Measurements from ENCODE around the gene MSRB3. TPM values are rescaled to one million over a fixed set of nuclear protein-coding genes. Genes with fewer than 3 reads are reported as not detected.

Gene MSRB3
- total and polyA plus RNA-seq, 7 donors: 6.2 to 232 (median 159) TPM

DNA sequence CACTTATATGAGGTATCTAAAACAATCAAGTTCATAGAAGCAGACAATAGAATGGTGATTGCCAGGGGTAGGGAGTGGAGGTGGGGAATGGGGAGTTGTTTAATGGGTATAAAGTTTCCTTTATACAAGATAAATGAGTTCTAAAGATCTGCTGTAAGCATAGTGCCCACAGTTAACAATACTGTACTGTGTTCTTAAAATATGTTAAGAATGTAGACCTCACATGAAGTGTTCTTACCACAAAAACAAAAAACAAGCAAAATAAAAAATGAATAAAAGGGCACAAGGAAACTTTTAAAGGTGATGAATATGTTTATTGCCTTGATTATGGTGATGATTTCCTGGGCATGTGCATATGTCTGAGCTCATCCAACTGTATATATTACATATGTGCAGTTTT lies 211.8 kb downstream of the MSRB3 start:
- Histone ChIP-seq H3K4me3 (no peak overlapping the region), H3K36me3 (no peaks in the 10 kb centered on the region), H3K4me1 (no peaks in the 10 kb centered on the region), H3K27ac (no peak overlapping the region), H3K27me3 (no peaks in the 10 kb centered on the region), H3K9me3 (no peaks in the 10 kb centered on the region)
- intact Hi-C loops (cut with DNase I): no loop called here
- TF ChIP-seq EP300 (IDR thresholded peaks at IDR 0.05) (no peak), POLR2A (IDR thresholded peaks at IDR 0.05) (no peak), CTCF (IDR thresholded peaks at IDR 0.05) (no peak), POLR2AphosphoS5 (IDR thresholded peaks at IDR 0.05) (no peak)
- no peak for DNase-seq

DNA sequence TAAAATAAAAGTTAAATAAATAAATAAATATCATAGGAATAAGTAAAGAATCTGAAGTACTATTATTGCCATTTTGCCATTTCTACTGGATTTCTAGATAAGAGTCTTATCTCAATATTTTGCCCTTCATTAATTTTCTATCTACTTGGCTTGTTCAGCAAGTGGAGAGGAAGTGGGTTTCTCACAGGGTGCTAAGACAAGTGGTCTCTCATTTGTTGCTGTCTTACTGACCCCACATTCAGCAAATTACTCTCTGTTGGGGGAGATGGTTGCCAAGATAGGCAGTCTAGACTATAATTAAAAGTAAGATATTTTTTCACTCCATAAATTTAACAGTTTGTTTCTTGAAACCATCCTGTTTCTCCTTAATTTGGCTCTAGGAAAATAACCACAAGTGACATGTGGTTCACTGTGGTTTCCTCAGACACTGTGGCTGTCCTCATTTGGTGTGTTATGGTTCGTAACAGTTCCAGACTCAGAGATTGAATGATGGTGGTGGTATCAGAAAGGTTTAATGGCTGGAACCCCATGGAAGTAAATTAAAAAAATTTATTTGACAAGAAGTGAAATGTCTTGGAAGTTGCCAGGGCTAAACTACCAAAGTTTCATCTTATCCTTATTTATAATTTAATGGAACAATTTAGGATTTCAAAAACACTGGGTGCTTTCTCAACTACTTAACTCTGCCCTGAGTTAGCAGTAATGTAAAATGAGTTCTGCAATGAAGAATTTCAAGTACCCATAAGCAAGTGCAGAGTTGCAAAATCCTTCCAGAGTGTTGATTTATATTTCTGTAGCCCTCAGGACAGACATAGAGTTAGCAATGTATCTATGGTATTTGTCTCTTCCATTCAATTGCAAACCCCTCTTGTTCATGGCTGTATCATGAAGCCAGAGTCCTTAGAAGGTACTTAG lies 214.8 kb downstream of the MSRB3 start:
- Histone ChIP-seq H3K36me3 (no peaks in the 10 kb centered on the region), H3K27me3 (no peaks in the 10 kb centered on the region), H3K4me3 (no peak overlapping the region), H3K4me1 (no peaks in the 10 kb centered on the region), H3K9me3 (no peaks in the 10 kb centered on the region), H3K27ac (no peak overlapping the region)
- no peak for DNase-seq
- TF ChIP-seq EP300 (IDR thresholded peaks at IDR 0.05) (no peak), POLR2AphosphoS5 (IDR thresholded peaks at IDR 0.05) (no peak)
- intact Hi-C loops (cut with DNase I): no loop called here
- 46 to 93% methylated on average over 1 of the region's 1 CpG for WGBS, 2 donors

- intact Hi-C loops (cut with DNase I): no loop called here
- Histone ChIP-seq H3K9me3 (no peaks in the 10 kb centered on the region), H3K4me1 (no peaks in the 10 kb centered on the region), H3K4me3 (no peak overlapping the region), H3K27me3 (no peaks in the 10 kb centered on the region), H3K27ac (no peak overlapping the region), H3K36me3 (no peaks in the 10 kb centered on the region)
- DNase-seq: no peak
- WGBS, 2 donors: 22 to 53% methylated on average over 1 of the region's 1 CpG
- TF ChIP-seq CTCF (IDR thresholded peaks at IDR 0.05) (no peak), POLR2AphosphoS5 (IDR thresholded peaks at IDR 0.05) (no peak), POLR2A (IDR thresholded peaks at IDR 0.05) (no peak), EP300 (IDR thresholded peaks at IDR 0.05) (no peak)
Observed at GRCh38 chr12:65493913-65494245, 215.4 kb downstream of the MSRB3 start.

DNA sequence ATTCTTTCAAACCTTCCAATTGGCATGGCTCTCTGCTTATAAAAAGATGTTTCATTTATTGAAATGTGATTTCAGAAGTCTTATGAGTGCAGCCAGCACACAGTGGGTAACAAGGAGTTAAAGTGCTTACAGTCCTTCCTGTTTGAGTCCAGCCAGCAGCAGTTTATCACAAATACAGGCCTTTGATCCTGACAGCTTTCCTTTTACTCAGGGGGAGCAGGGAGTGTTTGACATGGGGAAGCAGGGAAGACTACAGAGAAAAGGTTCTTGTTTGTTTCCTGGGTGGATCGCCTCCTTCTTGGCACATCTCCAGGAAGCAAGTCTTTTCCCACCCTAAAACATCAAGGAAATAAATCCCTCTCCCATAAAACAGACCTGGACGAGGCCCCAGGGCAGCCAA lies 216.1 kb downstream of the MSRB3 start:
- H3K27ac ChIP-seq: no peak overlapping the region
- intact Hi-C loops (cut with DNase I): no loop called here
- no peaks in the 10 kb centered on the region for H3K9me3 ChIP-seq
- TF ChIP-seq POLR2AphosphoS5 (IDR thresholded peaks at IDR 0.05): no peak
- no peak for TF ChIP-seq CTCF (IDR thresholded peaks at IDR 0.05)
- no peak for TF ChIP-seq POLR2A (IDR thresholded peaks at IDR 0.05)
- no peak for TF ChIP-seq EP300 (IDR thresholded peaks at IDR 0.05)
- WGBS, 2 donors: 13 to 51% methylated on average over 2 of the region's 2 CpGs
- H3K4me1 ChIP-seq: no peaks in the 10 kb centered on the region
- H3K36me3 ChIP-seq: no peaks in the 10 kb centered on the region
- DNase-seq: no peak
- no peak overlapping the region for H3K4me3 ChIP-seq
- no peaks in the 10 kb centered on the region for H3K27me3 ChIP-seq

DNA sequence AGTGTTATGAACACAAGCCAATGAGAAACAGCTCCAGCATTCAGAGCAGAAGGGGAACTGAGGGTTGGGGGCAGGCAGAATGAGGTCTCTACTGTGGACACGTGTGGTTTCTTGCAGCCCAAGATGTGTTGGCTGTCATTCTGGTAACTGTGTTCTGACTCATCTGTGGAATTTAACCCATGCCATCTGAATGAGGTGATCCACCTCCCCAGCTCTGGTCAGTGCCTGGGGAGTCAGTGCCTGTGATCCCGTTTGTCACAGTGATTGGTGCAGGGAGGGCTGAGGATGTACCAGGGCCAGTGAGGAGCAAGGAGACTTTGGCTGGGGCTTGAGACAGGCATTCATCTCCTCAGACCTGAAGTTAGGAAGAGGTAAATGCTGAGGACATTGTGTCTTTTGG lies 216.8 kb downstream of the MSRB3 start:
- Histone ChIP-seq H3K27ac (no peak overlapping the region), H3K9me3 (no peaks in the 10 kb centered on the region), H3K4me3 (no peak overlapping the region), H3K4me1 (no peaks in the 10 kb centered on the region), H3K27me3 (no peaks in the 10 kb centered on the region), H3K36me3 (no peaks in the 10 kb centered on the region)
- intact Hi-C loops (cut with DNase I): no loop called here
- WGBS, 2 donors: 32 to 55% methylated on average over 2 of the region's 2 CpGs
- TF ChIP-seq POLR2A (IDR thresholded peaks at IDR 0.05) (no peak), POLR2AphosphoS5 (IDR thresholded peaks at IDR 0.05) (no peak), EP300 (IDR thresholded peaks at IDR 0.05) (no peak), CTCF (IDR thresholded peaks at IDR 0.05) (no peak)
- no peak for DNase-seq
